HepG2 (cell line): ENCODE measurements around the gene SNAI1. TPM values are rescaled to one million over a fixed set of nuclear protein-coding genes. Genes with fewer than 3 reads are reported as not detected.

Experiments
- AKAP8 ChIP-seq: sonication (generic); formaldehyde crosslinking; IDR thresholded peaks from 2 replicates; pipeline ENCODE4 v1.5.1; 2020; ENCODE audit warnings: mild to moderate bottlenecking, missing genetic modification reagents
- CEBPG ChIP-seq: IDR thresholded peaks from 2 replicates; pipeline ENCODE4 v1.6.1; 2016
- CREM ChIP-seq, 2 experiments: sonication (generic) in 1 of 2; formaldehyde crosslinking in 1 of 2; IDR thresholded peaks; 2 replicates each; pipeline versions ENCODE4 v1.4.0 to v1.6.1; 2016 to 2020; ENCODE audit warnings: antibody characterized with exemption in 1 of 2, mild to moderate bottlenecking in 1 of 2, missing genetic modification reagents in 1 of 2
- FOXO1 ChIP-seq: sonication (generic); formaldehyde crosslinking; IDR thresholded peaks from 2 replicates; pipeline ENCODE4 v1.4.0; 2020; ENCODE audit warnings: missing genetic modification reagents
- HIVEP1 ChIP-seq: sonication (generic); formaldehyde crosslinking; IDR thresholded peaks from 2 replicates; pipeline ENCODE4 v1.4.0; 2020; ENCODE audit warnings: mild to moderate bottlenecking, missing genetic modification reagents
- JUNB ChIP-seq: sonication (generic); formaldehyde crosslinking; IDR thresholded peaks from 2 replicates; pipeline ENCODE4 v1.8.0; 2022; ENCODE audit warnings: missing genetic modification reagents, mild to moderate bottlenecking, borderline replicate concordance
- KLF15 ChIP-seq: sonication (generic); formaldehyde crosslinking; IDR thresholded peaks from 2 replicates; pipeline ENCODE4 v1.8.1; 2023; ENCODE audit warnings: borderline replicate concordance, mild to moderate bottlenecking, inconsistent platforms, missing genetic modification reagents, mixed read lengths
- NR3C1 ChIP-seq: sonication (generic); formaldehyde crosslinking; IDR thresholded peaks from 2 replicates; pipeline ENCODE4 v1.4.0; 2020; ENCODE audit warnings: missing genetic modification reagents
- PHF21A ChIP-seq: sonication (generic); formaldehyde crosslinking; IDR thresholded peaks from 2 replicates; pipeline ENCODE4 v1.5.0; 2020; ENCODE audit warnings: mild to moderate bottlenecking, missing genetic modification reagents
- RAD51 ChIP-seq: fragments of 450-650 bp; IDR thresholded peaks from 2 replicates; pipeline ENCODE4 v1.6.1; 2016; ENCODE audit warnings: borderline replicate concordance
- RFX3 ChIP-seq: IDR thresholded peaks from 2 replicates; pipeline ENCODE4 v1.6.1; 2016; ENCODE audit warnings: missing biosample characterization, missing genetic modification reagents
- SALL1 ChIP-seq: sonication (generic); formaldehyde crosslinking; IDR thresholded peaks from 2 replicates; pipeline ENCODE4 v1.8.0; 2022; ENCODE audit warnings: mild to moderate bottlenecking, missing genetic modification reagents
- SSRP1 ChIP-seq: IDR thresholded peaks from 2 replicates; pipeline ENCODE4 v1.6.1; 2016; ENCODE audit warnings: control low read depth
- TBX2 ChIP-seq: sonication (generic); formaldehyde crosslinking; IDR thresholded peaks from 2 replicates; pipeline ENCODE4 v1.5.0; 2020; ENCODE audit warnings: missing genetic modification reagents, mild to moderate bottlenecking, borderline replicate concordance
- ZFP1 ChIP-seq: IDR thresholded peaks from 2 replicates; pipeline ENCODE4 v1.6.1; 2016
- ZNF33A ChIP-seq: sonication (generic); formaldehyde crosslinking; IDR thresholded peaks from 2 replicates; pipeline ENCODE4 v1.5.1; 2020; ENCODE audit warnings: missing genetic modification reagents, mild to moderate bottlenecking, moderate library complexity, borderline replicate concordance
- ZNF451 ChIP-seq: sonication (generic); formaldehyde crosslinking; IDR thresholded peaks from 2 replicates; pipeline ENCODE4 v1.5.0; 2020; ENCODE audit warnings: mild to moderate bottlenecking, missing genetic modification reagents
- ZNF484 ChIP-seq: sonication (generic); formaldehyde crosslinking; IDR thresholded peaks from 2 replicates; pipeline ENCODE4 v1.5.1; 2020; ENCODE audit warnings: mild to moderate bottlenecking, low read depth, missing genetic modification reagents, borderline replicate concordance
- ZNF607 ChIP-seq: sonication (generic); formaldehyde crosslinking; IDR thresholded peaks from 2 replicates; pipeline ENCODE4 v1.5.1; 2020; ENCODE audit warnings: missing genetic modification reagents, mild to moderate bottlenecking, borderline replicate concordance
- ZNF878 ChIP-seq: sonication (generic); formaldehyde crosslinking; IDR thresholded peaks from 2 replicates; pipeline ENCODE4 v1.8.1; 2023; ENCODE audit warnings: mild to moderate bottlenecking, missing genetic modification reagents, moderate library complexity
- ZSCAN25 ChIP-seq: sonication (generic); formaldehyde crosslinking; IDR thresholded peaks from 2 replicates; pipeline ENCODE4 v1.8.0; 2022; ENCODE audit warnings: mild to moderate bottlenecking, missing genetic modification reagents
- ZSCAN31 ChIP-seq: sonication (generic); formaldehyde crosslinking; IDR thresholded peaks from 2 replicates; pipeline ENCODE4 v1.5.0; 2020; ENCODE audit warnings: low read depth, mild to moderate bottlenecking, missing genetic modification reagents
- polyA plus RNA-seq, 8 experiments: library from polyadenylated mRNA; depleted of rRNA in 3 of 8; stranded (reverse) in 7 of 8; unstranded in 1 of 8; fragments of >200 nt; fragmentation: Illumina TruSeq in 4 of 8; extraction: Trizol in 4 of 8; gene quantifications; 2 replicates each; pipeline versions ENCODE4 v1.2.1 to v1.2.3, GENCODE V29; 2011 to 2016; ENCODE audit warnings: low read depth in 4 of 8, missing spikeins in 1 of 8, mixed read lengths in 1 of 8; ENCODE audit not compliant: insufficient read depth in 1 of 8
- total RNA-seq, 5 experiments: library from RNA; depleted of rRNA; stranded (reverse); fragments of >200 nt; fragmentation: Illumina TruSeq; extraction: Trizol; gene quantifications; 2 replicates each; pipeline ENCODE4 v1.2.3, GENCODE V29; 2016; ENCODE audit warnings: low read depth in 1 of 5
- TF ChIP-seq, protein P1 (sequence below): sonication (generic); formaldehyde crosslinking; IDR thresholded peaks from 2 replicates; pipeline ENCODE4 v1.8.0; 2022; ENCODE audit warnings: mild to moderate bottlenecking, missing genetic modification reagents, moderate library complexity
- TF ChIP-seq, protein P2 (sequence below): sonication (generic); formaldehyde crosslinking; IDR thresholded peaks from 2 replicates; pipeline ENCODE4 v1.5.1; 2020; ENCODE audit warnings: missing genetic modification reagents, mild to moderate bottlenecking, borderline replicate concordance
- TF ChIP-seq, protein P3 (sequence below): sonication (generic); formaldehyde crosslinking; IDR thresholded peaks from 2 replicates; pipeline ENCODE4 v1.8.1; 2023; ENCODE audit warnings: missing genetic modification reagents, inconsistent platforms, borderline replicate concordance
- TF ChIP-seq, protein P4 (sequence below): IDR thresholded peaks from 2 replicates; pipeline ENCODE4 v1.6.1; 2016; ENCODE audit warnings: mild to moderate bottlenecking, missing biosample characterization, missing genetic modification reagents

Gene SNAI1
- total and polyA plus RNA-seq, 2 of the 13 experiments (the other 11 are each of a cell fraction or from before 2014, with no cell fraction given) = 1.3 to 1.4 TPM

DNA sequence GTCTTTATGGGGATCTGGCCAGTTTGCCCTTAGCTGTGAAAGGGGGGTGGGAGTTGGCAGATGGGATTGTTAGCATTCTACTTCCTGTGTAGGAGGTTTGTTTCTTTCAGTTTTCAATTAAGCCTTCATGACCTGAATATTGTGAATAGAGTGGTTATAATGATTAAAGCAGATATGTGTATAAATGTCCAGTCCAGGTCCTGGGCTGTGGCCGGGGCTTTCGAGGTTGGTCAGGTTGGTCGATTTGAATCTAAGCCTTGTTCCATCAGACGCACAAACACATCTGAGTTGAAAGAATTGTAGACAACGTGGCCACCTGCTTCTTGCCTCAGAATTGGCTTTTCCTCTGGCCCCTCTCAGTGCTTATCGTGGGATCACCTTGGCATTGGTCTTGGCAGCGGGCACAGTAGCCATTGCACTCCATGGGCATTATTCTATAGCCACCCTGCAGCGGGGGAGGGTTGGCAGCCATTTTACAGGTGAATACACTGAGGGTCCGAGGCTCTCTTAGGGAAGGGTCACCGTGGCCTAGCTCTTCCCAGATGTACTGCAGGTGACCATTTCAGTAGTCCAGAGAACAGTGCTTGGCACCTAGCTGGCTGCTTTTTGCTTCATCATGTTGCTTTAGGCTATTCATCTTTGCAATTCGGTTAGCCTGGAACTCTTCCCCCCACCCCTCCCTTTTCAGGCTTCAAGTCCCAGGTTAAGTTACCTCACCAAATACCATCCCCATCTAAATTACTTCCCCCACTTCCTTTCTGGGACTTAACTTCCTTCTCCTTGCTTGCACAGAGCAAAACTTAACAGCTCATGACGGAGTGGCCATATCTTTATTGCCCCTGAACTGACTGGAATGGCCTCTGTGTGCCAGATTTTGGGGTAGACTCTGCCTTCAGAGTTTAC, 45.5 kb upstream of the SNAI1 start (continued):
- TF ChIP-seq ZSCAN31 (CRISPR knock-in tag) = 0 out of 2 replicates have a peak, but pooled peaks have one; percentile 63
- TF ChIP-seq ZSCAN25 (CRISPR knock-in tag) = no peak
- TF ChIP-seq, protein P1, sequence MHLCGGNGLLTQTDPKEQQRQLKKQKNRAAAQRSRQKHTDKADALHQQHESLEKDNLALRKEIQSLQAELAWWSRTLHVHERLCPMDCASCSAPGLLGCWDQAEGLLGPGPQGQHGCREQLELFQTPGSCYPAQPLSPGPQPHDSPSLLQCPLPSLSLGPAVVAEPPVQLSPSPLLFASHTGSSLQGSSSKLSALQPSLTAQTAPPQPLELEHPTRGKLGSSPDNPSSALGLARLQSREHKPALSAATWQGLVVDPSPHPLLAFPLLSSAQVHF = no peak
- TF ChIP-seq CREM (IDR thresholded peaks at IDR 0.05) = no peak
- TF ChIP-seq CREM (CRISPR knock-in tag; IDR thresholded peaks at IDR 0.05) = no peak
- TF ChIP-seq, protein P2, sequence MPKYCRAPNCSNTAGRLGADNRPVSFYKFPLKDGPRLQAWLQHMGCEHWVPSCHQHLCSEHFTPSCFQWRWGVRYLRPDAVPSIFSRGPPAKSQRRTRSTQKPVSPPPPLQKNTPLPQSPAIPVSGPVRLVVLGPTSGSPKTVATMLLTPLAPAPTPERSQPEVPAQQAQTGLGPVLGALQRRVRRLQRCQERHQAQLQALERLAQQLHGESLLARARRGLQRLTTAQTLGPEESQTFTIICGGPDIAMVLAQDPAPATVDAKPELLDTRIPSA (CRISPR knock-in tag) = no peak
- no peak for TF ChIP-seq PHF21A (CRISPR knock-in tag)
- TF ChIP-seq AKAP8 = no peak
- TF ChIP-seq ZNF33A (CRISPR knock-in tag) = no peak
- no peak for TF ChIP-seq ZNF878 (CRISPR knock-in tag)
- no peak for TF ChIP-seq ZNF484 (CRISPR knock-in tag)
- TF ChIP-seq JUNB (CRISPR knock-in tag) = no peak
- no peak for TF ChIP-seq SALL1 (CRISPR knock-in tag)
- TF ChIP-seq TBX2 (CRISPR knock-in tag) = no peak
- TF ChIP-seq RAD51 = no peak
- TF ChIP-seq HIVEP1 (CRISPR knock-in tag) = no peak
- no peak for TF ChIP-seq RFX3 (CRISPR knock-in tag)
- no peak for TF ChIP-seq ZNF451 (CRISPR knock-in tag)
- TF ChIP-seq SSRP1 (CRISPR knock-in tag) = no peak
- TF ChIP-seq ZFP1 = no peak
- TF ChIP-seq, protein P3, sequence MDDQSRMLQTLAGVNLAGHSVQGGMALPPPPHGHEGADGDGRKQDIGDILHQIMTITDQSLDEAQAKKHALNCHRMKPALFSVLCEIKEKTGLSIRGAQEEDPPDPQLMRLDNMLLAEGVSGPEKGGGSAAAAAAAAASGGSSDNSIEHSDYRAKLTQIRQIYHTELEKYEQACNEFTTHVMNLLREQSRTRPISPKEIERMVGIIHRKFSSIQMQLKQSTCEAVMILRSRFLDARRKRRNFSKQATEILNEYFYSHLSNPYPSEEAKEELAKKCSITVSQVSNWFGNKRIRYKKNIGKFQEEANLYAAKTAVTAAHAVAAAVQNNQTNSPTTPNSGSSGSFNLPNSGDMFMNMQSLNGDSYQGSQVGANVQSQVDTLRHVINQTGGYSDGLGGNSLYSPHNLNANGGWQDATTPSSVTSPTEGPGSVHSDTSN (CRISPR knock-in tag) = no peak
- no peak for TF ChIP-seq CEBPG (CRISPR knock-in tag)
- no peak for TF ChIP-seq KLF15 (CRISPR knock-in tag)
- no peak for TF ChIP-seq ZNF607
- TF ChIP-seq, protein P4, sequence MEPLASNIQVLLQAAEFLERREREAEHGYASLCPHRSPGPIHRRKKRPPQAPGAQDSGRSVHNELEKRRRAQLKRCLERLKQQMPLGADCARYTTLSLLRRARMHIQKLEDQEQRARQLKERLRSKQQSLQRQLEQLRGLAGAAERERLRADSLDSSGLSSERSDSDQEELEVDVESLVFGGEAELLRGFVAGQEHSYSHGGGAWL = no peak
- TF ChIP-seq NR3C1 (CRISPR knock-in tag) = no peak
- no peak for TF ChIP-seq FOXO1 (CRISPR knock-in tag)
